B cell (primary cell): ENCODE measurements around the gene RTTN. TPM values are rescaled to one million over a fixed set of nuclear protein-coding genes. Genes with fewer than 3 reads are reported as not detected.

Experiments
- ATAC-seq: fragments of 200-7000 bp; cut with Tn5 transposase; one replicate; pipeline ENCODE4 v1.10.0; 2021; ENCODE audit warnings: low read depth, mild to moderate bottlenecking, moderate number of reproducible peaks, moderate library complexity
- CTCF ChIA-PET: fragments of 350-600 bp; sonication (Branson Sonifier 250); formaldehyde crosslinking; loops from one replicate; lab custom pipeline; 2021; ENCODE audit warnings: antibody characterized with exemption, inconsistent platforms; lab: Charles Lee
- POLR2A ChIA-PET: fragments of 350-600 bp; sonication (Branson Sonifier 250); formaldehyde crosslinking; loops from one replicate; lab custom pipeline; 2021; ENCODE audit warnings: antibody characterized with exemption; lab: Charles Lee
- DNase-seq: peaks from one replicate; pipeline ENCODE4 v3.0.0; 2013
- H2AFZ ChIP-seq: 2 replicates; pipeline ENCODE4 v1.6.1; 2012; ENCODE audit warnings: mild to moderate bottlenecking, low read depth, low read length; ENCODE audit not compliant: insufficient read depth, poor library complexity, severe bottlenecking
- H3K27ac ChIP-seq, 2 donors: 1 replicate in 1 of 2; 2 replicates in 1 of 2; pipeline ENCODE4 v1.5.1; 2012 to 2013; ENCODE audit warnings: low read length in 2 of 2, mild to moderate bottlenecking in 2 of 2, moderate library complexity in 1 of 2
- H3K27me3 ChIP-seq, 4 experiments: fragments of 200-600 bp in 1 of 4; sonication (generic) in 1 of 4; replicated peaks in 1 of 4; 1 replicate in 2 of 4; 2 replicates in 2 of 4; pipeline versions ENCODE4 v1.6.1 to v1.7.0; 2013 to 2016; ENCODE audit warnings: low read length in 3 of 4, mild to moderate bottlenecking in 2 of 4, mixed read lengths in 1 of 4, moderate library complexity in 1 of 4; ENCODE audit not compliant: insufficient read depth in 4 of 4, control insufficient read depth in 3 of 4; ENCODE audit errors: control extremely low read depth in 1 of 4
- H3K36me3 ChIP-seq, 2 experiments: replicated peaks in 1 of 2; 1 replicate in 1 of 2; 2 replicates in 1 of 2; pipeline versions ENCODE4 v1.6.1 to v1.7.1; 2013; ENCODE audit warnings: low read length in 1 of 2; ENCODE audit not compliant: insufficient read depth in 2 of 2, control insufficient read depth in 1 of 2; ENCODE audit errors: control extremely low read depth in 1 of 2, extremely low read depth in 1 of 2
- H3K4me1 ChIP-seq, 2 donors: fragments of 200-600 bp in 1 of 2; sonication (generic) in 1 of 2; 1 replicate in 1 of 2; 2 replicates in 1 of 2; pipeline versions ENCODE4 v1.5.1 to v1.6.1; 2013 to 2017; ENCODE audit warnings: low read length in 2 of 2; ENCODE audit not compliant: control insufficient read depth in 2 of 2, insufficient read depth in 2 of 2
- H3K4me2 ChIP-seq: replicated peaks from 2 replicates; pipeline ENCODE3; 2012; ENCODE audit warnings: mild to moderate bottlenecking, low read depth, low read length; ENCODE audit not compliant: poor library complexity, severe bottlenecking
- H3K4me3 ChIP-seq, 5 experiments: fragments of 200-600 bp in 1 of 5; sonication (generic) in 1 of 5; 1 replicate in 3 of 5; 2 replicates in 2 of 5; pipeline versions ENCODE4 v1.5.1 to v1.7.0; 2011 to 2016; ENCODE audit warnings: low read length in 4 of 5, mild to moderate bottlenecking in 4 of 5, low read depth in 2 of 5, control low read depth in 1 of 5, moderate library complexity in 1 of 5; ENCODE audit not compliant: insufficient read depth in 1 of 5; ENCODE audit errors: control extremely low read depth in 1 of 5, extremely low read depth in 1 of 5
- H3K79me2 ChIP-seq: fragments of 200-600 bp; sonication (generic); one replicate; pipeline ENCODE4 v1.6.0; 2016; ENCODE audit warnings: low read length; ENCODE audit not compliant: control insufficient read depth, insufficient read depth
- H3K9ac ChIP-seq: fragments of 200-600 bp; sonication (generic); 2 replicates; pipeline ENCODE4 v1.6.1; 2017; ENCODE audit warnings: mild to moderate bottlenecking, low read length, moderate library complexity
- H3K9me3 ChIP-seq, 3 donors: one replicate each; pipeline versions ENCODE4 v1.6.1 to v1.7.1; 2013; ENCODE audit warnings: low read length in 2 of 3; ENCODE audit not compliant: control insufficient read depth in 2 of 3, insufficient read depth in 1 of 3; ENCODE audit errors: control extremely low read depth in 1 of 3
- H4K20me1 ChIP-seq: 2 replicates; pipeline ENCODE4 v1.6.0; 2012; ENCODE audit warnings: mild to moderate bottlenecking, low read length; ENCODE audit not compliant: insufficient read depth, control insufficient read depth, poor library complexity, severe bottlenecking
- H3K27ac Mint-ChIP-seq: one replicate; pipeline ENCODE4 v1.8.0; 2021; ENCODE audit warnings: mixed read lengths
- H3K27me3 Mint-ChIP-seq: one replicate; pipeline ENCODE4 v1.8.0; 2021; ENCODE audit warnings: mixed read lengths
- H3K4me1 Mint-ChIP-seq: one replicate; pipeline ENCODE4 v1.8.0; 2021; ENCODE audit warnings: mixed read lengths
- H3K4me3 Mint-ChIP-seq: one replicate; pipeline ENCODE4 v1.8.0; 2021; ENCODE audit warnings: mixed read lengths
- H3K9me3 Mint-ChIP-seq: one replicate; pipeline ENCODE4 v1.8.0; 2022; ENCODE audit warnings: mixed read lengths; ENCODE audit not compliant: insufficient read depth
- EZH2 ChIP-seq: IDR thresholded peaks from 2 replicates; pipeline ENCODE4 v1.6.1; 2012; ENCODE audit warnings: borderline replicate concordance, low read depth, mild to moderate bottlenecking, moderate library complexity, low read length; ENCODE audit not compliant: insufficient read depth, poor library complexity, severe bottlenecking
- WGBS: methylation state at CpG from one replicate; pipeline ENCODE4 v1.1.5; 2013; ENCODE audit warnings: missing lambda C conversion rate; ENCODE audit not compliant: insufficient coverage; 5-methylcytosine and 5-hydroxymethylcytosine counted together
- intact Hi-C: fragments of 100-400 bp; cut with micrococcal nuclease; formaldehyde crosslinking; loops from one replicate; pipeline ENCODE4 v1.10.0; 2022
- polyA plus RNA-seq: library from polyadenylated mRNA; depleted of rRNA; stranded (reverse); fragments of >200 nt; gene quantifications from 2 replicates; pipeline ENCODE4 v1.2.3, GENCODE V29; 2012
- total RNA-seq, 2 donors: library from RNA; stranded (reverse); fragments of 120-200 nt in 1 of 2; gene quantifications; 1 replicate in 1 of 2; 2 replicates in 1 of 2; pipeline versions ENCODE4 v1.2.3 to v1.2.4, GENCODE V29; 2013 to 2022
- TF ChIP-seq, protein P1 (sequence below): fragments of 200-600 bp; IDR thresholded peaks from one replicate; pipeline ENCODE4 v1.8.0; 2022; ENCODE audit warnings: antibody characterized with exemption, mild to moderate bottlenecking

RTTN gene
- total and polyA plus RNA-seq, 2 donors (not counting 1 experiment from before 2014, with no cell fraction given) = 10.0 to 41.2 TPM

DNA sequence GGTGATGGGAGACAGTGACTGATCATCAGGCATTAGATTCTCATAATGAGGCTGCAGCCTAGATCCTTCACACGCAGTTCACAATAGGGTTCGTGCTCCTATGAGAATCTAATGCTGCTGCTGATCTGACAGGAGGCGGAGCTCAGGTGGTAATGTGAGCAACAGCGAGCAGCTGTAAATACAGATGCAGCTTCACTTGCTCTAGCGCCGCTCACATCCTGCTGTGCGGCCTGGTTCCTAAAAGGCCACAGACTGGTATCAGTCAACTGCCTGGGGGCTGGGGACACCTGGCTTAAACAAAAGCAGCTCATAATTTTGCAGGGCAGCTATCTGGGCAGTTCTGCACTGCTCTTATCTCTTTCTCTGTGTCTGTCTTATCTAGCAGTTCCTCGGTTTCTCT, 237.4 kb downstream of the RTTN start:
- intact Hi-C loops = no loop called here
- no peaks in the 10 kb centered on the region for H3K27me3 ChIP-seq
- peaks cover 0 to 3% (median 1%) of the 10 kb centered on the region in 3 donors for H3K9me3 ChIP-seq
- TF ChIP-seq, protein P1, sequence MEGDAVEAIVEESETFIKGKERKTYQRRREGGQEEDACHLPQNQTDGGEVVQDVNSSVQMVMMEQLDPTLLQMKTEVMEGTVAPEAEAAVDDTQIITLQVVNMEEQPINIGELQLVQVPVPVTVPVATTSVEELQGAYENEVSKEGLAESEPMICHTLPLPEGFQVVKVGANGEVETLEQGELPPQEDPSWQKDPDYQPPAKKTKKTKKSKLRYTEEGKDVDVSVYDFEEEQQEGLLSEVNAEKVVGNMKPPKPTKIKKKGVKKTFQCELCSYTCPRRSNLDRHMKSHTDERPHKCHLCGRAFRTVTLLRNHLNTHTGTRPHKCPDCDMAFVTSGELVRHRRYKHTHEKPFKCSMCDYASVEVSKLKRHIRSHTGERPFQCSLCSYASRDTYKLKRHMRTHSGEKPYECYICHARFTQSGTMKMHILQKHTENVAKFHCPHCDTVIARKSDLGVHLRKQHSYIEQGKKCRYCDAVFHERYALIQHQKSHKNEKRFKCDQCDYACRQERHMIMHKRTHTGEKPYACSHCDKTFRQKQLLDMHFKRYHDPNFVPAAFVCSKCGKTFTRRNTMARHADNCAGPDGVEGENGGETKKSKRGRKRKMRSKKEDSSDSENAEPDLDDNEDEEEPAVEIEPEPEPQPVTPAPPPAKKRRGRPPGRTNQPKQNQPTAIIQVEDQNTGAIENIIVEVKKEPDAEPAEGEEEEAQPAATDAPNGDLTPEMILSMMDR = no peak
- TF ChIP-seq EZH2 = no peak
- H3K4me1 ChIP-seq = no peaks in the 10 kb centered on the region
- no peaks in the 10 kb centered on the region for H3K36me3 ChIP-seq
- no peak overlapping the region for H3K27ac ChIP-seq
- H3K4me2 ChIP-seq = no peak overlapping the region
- H2AFZ ChIP-seq = no peak overlapping the region
- H3K27ac Mint-ChIP-seq = no peak overlapping the region
- ChIA-PET CTCF (no interaction called here), POLR2A (no interaction called here)
- H4K20me1 ChIP-seq = no peaks in the 10 kb centered on the region
- H3K9me3 Mint-ChIP-seq = peaks cover 6% of the 10 kb centered on the region
- H3K4me3 ChIP-seq = no peak overlapping the region
- H3K9ac ChIP-seq = no peak overlapping the region
- H3K4me3 Mint-ChIP-seq = no peak overlapping the region
- DNase-seq (no peak), ATAC-seq (no peak)
- WGBS = 44% methylated on average over 7 of the region's 8 CpGs
- no peaks in the 10 kb centered on the region for H3K79me2 ChIP-seq
- peaks cover 12% of the 10 kb centered on the region for H3K4me1 Mint-ChIP-seq
- no peaks in the 10 kb centered on the region for H3K27me3 Mint-ChIP-seq

DNA sequence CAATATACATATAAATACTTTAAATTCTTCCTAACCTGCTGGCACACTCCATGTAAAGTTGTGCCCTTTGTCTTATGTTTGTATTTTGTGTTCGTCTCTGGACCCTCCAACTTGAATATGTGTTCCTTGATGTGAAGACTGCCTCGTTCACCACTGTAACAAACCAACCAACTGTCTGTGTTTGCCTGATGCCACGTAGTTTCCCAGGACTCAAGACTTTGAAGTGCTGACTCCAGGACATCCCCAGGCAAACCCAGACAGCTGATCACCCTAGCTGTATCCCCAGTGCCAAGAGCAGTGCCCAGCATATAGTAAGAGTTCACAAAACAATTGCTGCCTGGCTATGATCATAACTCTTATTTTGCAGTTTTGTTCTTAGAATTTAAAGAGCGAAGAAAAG, 242.3 kb downstream of the RTTN start:
- H3K27me3 Mint-ChIP-seq = no peaks in the 10 kb centered on the region
- WGBS = 100% methylated on average over 1 of the region's 4 CpGs
- Histone ChIP-seq H3K36me3 (no peaks in the 10 kb centered on the region), H3K27me3 (no peaks in the 10 kb centered on the region), H3K4me3 (no peak overlapping the region), H4K20me1 (no peaks in the 10 kb centered on the region), H3K9ac (no peak overlapping the region), H3K9me3 (no peaks in the 10 kb centered on the region), H3K79me2 (no peaks in the 10 kb centered on the region), H2AFZ (no peak overlapping the region), H3K4me1 (peaks cover 4 to 16% of the 10 kb centered on the region in 2 donors), H3K27ac (no peak overlapping the region), H3K4me2 (no peak overlapping the region)
- no peaks in the 10 kb centered on the region for H3K9me3 Mint-ChIP-seq
- ChIA-PET CTCF (no interaction called here), POLR2A (no interaction called here)
- ATAC-seq (no peak), DNase-seq (no peak)
- TF ChIP-seq EZH2 = no peak
- TF ChIP-seq, protein P1 = no peak
- intact Hi-C loops = no loop called here
- no peak overlapping the region for H3K4me3 Mint-ChIP-seq
- no peak overlapping the region for H3K27ac Mint-ChIP-seq
- peaks cover 8% of the 10 kb centered on the region for H3K4me1 Mint-ChIP-seq
